ENCODE measurements around the gene RPS8.
"Not testable (repeated sequence)": the region's sequence is repeated elsewhere in the genome, so short reads cannot be mapped to it uniquely, and the experiment has no call there.

RPS8 gene

DNA sequence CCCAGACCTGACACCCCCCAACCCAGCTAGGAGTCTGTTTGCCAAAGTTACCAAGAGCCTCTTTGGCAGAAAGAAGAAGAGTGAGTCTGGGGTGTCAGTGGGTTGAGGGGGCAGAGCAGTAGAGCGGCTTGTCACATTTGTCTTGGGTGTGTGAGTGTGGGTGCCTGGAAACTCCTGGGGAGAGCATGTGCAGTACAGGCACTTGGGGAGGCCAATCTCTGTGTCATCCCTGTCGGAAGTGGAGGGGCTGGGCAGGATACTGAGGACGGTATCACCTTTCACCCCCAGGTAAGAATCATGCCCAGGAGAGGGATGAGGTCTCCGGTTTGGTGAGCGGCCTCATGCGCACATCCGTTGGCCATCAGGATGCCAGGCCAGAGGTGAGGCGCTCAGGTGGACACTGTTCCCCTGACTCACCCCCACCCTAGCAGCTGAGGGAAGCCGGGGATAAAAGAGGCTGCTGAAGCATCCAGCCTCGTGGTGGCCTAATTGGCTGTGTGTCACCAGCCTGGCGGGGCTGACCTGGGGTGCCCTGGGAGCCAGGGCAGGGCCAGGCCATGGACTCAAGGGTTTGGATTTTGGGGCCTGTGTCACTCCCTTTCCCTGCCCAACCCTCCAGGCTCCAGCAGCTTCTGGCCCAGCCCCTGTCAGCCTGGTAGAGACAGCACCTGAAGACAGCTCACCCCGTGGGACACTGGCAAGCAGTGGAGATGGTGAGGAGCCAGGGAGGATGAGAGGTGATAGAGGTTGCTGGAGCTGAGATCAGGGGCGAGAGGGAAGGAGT, 28.2 kb downstream of the RPS8 start:
- no peak for DNase-seq

DNA sequence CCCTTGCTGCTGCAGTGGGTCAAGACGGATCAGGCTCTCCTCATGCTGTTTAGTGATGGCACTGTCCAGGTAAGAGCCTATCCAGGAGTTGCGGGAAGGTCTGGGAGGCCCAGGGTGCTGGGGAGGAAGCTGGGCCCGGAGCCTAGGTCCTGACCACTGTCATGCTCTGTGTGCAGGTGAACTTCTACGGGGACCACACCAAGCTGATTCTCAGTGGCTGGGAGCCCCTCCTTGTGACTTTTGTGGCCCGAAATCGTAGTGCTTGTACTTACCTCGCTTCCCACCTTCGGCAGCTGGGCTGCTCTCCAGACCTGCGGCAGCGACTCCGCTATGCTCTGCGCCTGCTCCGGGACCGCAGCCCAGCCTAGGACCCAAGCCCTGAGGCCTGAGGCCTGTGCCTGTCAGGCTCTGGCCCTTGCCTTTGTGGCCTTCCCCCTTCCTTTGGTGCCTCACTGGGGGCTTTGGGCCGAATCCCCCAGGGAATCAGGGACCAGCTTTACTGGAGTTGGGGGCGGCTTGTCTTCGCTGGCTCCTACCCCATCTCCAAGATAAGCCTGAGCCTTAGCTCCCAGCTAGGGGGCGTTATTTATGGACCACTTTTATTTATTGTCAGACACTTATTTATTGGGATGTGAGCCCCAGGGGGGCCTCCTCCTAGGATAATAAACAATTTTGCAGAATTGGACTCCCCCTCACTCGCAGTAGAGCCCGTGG, 30.1 kb downstream of the RPS8 start:
- DNase-seq: no peak

- no peak for DNase-seq
Measured at GRCh38 chr1:44806025-44806703, 30.8 kb downstream of the RPS8 start.

DNA sequence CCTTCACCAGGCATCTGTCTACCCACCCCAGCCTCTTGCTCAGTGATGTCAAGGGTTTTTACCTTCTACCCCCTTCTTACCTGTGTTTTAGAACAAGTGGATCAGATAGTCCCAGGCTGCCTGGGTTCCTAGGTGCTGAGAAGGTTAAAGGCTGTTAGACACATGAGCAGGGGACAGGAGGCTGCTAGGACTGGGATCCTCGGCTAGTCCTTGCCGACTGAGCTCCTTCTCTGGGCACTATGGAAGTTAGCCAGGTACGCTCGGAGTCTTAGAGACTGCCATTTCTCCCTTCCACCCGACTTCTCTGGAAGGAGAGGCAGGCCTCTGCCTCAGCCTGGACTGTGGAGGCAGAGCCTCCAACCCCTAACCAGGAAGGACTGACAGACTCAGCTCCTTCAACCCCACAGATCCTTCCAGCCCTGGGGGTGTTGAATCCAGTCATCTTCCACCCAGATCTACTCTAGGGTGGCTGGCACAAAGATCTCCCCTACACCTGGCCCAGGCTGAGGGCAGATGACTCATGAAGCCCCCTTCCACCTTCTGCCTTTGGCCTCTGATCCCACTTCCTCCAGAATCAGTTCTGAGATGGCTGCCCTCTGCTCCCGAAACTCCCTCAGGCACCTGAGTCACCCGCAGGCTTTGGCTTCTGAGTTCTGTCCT, 31.5 kb downstream of the RPS8 start, which contains the start of gene DYNLT4:
Gene DYNLT4, minus strand, starts transcription at position 648 of the 660 bp plus-strand sequence. CDS start 683 bp downstream, outside the sequence.
- DNase-seq: no peak

DNA sequence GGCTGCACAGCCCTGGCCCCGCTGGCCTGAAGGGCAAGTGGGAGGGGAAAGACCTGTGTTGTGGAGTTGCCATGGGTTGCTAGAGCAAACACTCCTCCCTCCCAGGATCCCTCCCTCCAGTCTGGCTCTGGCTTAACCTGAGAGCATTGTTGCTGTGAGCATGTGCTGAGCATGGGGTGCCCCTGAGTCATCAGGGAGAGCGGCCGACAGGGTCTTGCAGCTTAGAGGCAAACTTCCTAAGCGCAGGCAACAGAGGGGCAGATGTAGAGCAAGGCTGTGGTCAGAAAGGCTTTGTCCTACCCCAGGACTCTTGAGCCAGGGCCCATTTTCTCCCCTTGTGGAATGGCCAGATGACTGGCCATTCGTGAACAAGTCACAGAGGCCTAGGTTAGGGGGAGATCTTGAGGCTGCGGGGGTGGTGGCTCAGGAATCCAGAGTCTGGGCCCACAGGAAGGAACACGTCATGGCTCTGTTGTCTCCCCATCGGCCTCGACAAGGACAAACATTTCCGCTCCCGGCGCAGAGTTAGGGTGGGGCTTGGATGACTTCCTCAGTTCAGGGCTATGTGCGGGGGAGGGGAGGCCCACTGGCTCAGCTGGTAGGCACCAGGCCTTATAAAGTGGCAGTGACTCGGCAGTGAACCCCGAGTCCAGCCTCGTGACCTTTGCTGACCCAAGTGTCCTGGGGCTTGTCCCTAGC, 32.2 kb downstream of the RPS8 start:
- no peak for DNase-seq

DNA sequence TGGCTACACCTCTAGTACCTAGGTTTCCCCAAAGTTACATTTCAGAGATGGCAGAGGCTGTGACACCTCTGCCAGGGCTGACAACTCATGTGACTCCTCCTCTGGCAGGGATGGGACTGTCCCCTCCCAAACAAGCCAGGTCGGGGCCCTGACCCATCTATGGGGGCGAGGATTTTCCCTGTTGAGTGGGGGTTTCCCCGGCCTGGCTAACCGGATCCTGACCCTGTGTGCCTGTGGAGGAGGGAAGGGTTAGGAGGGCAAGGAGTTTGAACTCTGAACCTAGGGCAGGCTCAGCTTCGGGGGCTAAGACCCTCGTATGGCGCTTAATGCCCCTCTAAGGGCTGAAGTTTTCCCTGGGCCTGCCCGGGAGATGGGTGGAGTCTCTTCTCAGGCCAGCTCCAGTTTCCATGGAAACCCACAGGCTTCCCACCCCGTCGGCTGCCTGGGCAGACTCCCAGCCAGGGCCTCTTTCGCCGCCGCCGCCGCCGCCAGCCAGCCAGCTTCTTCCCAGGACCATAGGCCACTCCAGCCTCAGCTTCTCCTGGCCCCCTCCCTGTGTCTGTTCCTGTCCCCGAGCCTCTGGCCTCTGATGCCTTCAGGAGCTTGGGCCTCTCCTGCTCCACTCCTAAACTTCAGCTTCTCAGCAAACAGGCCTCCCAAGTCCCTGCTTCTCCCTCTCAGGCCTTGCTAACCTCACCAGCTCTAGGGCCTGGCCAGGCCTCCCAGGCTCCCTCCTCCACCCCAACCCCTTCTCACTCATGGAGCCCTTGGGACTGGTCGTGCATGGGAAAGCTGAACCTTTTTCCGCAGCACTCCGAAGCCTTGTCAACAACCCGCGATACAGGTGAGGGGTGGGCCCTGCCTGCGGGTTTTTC, 33.0 kb downstream of the RPS8 start, which contains the start of gene BTBD19:
Gene BTBD19, plus strand, starts transcription at position 461 of the 875 bp plus-strand sequence. Its CDS starts 298 bp downstream, at position 759.
- no peak for DNase-seq

- DNase-seq: no peak
Measured at GRCh38 chr1:44808938-44809917, 33.9 kb downstream of the RPS8 start.

- DNase-seq: no peak
Measured at GRCh38 chr1:44810101-44810761, 34.9 kb downstream of the RPS8 start.

DNA sequence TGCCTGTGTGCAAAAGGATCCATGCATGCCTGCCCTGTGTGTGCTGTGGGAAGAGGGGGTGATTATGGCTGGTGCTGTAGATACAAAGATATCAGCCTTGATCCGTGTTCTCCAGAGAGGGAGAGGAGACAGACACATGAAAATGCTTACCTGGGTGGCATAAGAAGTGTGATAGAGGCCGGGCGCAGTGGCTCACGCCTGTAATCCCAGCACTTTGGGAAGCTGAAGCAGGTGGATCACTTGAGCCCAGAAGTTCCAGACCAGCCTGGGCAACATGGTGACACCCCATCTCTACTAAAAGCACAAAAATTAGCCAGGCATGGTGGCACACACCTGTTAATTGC, 35.4 kb downstream of the RPS8 start:
- DNase-seq: not testable (repeated sequence)

- no peak for DNase-seq
Measured at GRCh38 chr1:44811234-44811633, 35.9 kb downstream of the RPS8 start.

DNA sequence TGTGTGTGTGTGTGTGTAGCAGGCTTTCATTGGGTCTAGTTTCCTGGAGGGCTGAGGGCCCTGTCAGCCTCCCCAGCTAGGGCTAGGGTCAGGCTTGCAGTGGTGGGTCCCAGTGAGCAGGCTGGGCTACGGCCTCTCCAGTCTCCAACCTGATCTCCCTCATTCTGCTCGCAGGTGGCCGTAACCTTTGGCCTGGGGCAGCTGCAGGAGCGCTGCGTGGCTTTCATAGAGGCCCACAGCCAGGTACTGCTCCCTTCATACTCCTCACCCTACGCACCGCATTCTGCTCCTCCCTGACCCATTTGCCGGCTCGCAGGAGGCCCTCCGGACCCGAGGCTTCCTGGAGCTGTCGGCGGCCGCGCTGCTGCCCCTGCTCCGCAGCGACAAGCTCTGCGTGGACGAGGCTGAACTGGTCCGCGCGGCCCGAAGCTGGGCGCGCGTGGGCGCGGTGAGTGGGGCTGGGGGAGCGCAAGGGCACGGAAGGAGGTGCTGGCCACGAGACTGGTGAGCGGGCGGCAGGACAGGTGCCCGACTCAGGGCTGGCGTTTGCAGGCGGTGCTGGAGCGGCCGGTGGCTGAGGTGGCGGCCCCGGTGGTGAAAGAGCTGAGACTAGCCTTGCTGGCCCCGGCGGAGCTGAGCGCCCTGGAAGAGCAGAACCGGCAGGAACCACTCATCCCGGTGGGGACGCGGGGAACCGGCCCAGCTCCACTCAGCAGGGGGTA, 37.6 kb downstream of the RPS8 start:
- DNase-seq: no peak

- not testable (repeated sequence) for DNase-seq
Measured at GRCh38 chr1:44815926-44816325, 40.6 kb downstream of the RPS8 start.

DNA sequence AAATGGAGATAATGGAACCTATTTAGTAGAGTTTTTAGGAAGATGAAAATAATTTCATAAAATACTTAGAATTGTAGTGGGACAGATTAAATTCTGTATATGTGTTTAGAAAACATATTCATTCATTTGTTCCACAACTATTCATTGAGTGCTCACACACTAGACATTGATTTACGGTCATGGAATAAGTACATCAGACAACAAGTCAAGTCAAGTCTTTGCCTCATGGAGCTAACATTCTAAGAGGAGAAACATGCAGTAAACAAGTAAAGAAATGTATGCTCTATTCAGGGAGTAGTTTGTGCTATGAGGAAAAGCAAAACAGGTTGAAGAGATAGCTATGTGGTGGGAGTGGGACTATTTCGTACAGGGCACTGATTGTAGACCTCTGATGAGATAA, 42.0 kb downstream of the RPS8 start:
- no peak for DNase-seq

GRCh38 chr1:44817771-44818495, 42.6 kb downstream of the RPS8 start:
- DNase-seq: no peak

DNA sequence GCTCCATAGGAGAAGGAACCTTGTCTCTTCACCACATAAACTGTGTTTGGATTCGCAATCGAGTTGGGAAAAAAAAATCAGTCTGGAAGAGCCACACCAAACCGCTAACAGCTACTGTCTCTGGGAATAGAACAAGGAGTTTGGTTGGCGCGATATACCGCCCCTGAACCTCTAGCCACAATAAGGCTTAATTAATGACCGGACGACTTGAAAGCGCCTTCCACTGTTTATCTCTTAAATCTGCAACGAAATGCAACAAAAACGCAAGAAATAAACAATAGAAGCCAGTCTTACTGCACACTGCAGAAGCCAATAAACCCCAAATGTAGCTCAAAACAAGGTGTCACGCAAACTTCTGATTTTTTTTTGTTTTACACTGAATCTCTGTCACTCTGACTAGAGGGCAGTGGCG, 43.9 kb downstream of the RPS8 start:
- DNase-seq: peak; percentile 78

- DNase-seq: peak; percentile 78
Measured at GRCh38 chr1:44819608-44820327, 44.4 kb downstream of the RPS8 start.

Measured in DMS 273 treated with DMSO at 0.1 percent for 48 hours (cell line).